T-helper 2 cell treated with Interferon-gamma antibody and Interleukin-4, amounts not matched to agents 100 ng/mL and 5 ng/mL, for 36 hours (primary cell): ENCODE data around the gene KCNK16. TPM values are rescaled to one million over a fixed set of nuclear protein-coding genes. Genes with fewer than 3 reads are reported as not detected.

Experiments
- intact Hi-C: fragments of 100-400 bp; cut with micrococcal nuclease; formaldehyde crosslinking; loops from one replicate; pipeline ENCODE4 v1.15.1; 2023
- total RNA-seq: library from RNA; stranded (reverse); gene quantifications from 2 replicates; pipeline ENCODE4 v1.2.3, GENCODE V29; 2022

Gene KCNK16
- total RNA-seq, 1 donor from 2014 or later: not detected

GRCh38 chr6:39281312-39281980, 41.1 kb downstream of the KCNK16 start:
- intact Hi-C loops: no loop called here

- intact Hi-C loops: no loop called here
These were observed 42.2 kb downstream of the KCNK16 start for GRCh38 chr6:39280247-39280731.

- intact Hi-C loops: no loop called here
These were observed 43.0 kb downstream of the KCNK16 start for GRCh38 chr6:39279539-39279938.

- intact Hi-C loops: no loop called here
These were observed 46.0 kb downstream of the KCNK16 start for GRCh38 chr6:39276379-39276995.

DNA sequence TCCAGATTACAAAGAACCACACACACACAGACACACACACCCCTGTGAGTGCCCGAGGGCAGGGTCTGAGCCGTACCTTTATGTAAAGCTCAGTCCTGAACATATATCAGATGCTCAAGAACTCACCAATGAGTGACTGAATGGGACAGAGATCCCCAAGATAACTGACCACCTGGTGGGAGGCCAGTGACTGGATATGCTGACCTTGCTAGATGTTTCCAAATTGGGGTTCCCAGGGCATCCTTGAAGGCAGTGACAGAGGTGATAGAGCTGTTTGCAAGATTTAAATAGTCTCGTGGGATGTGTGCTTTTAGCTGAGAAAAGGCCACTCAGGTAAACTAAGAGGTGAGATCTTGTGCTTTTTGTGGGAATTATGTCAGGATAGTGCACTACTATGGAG, 47.6 kb downstream of the KCNK16 start:
- intact Hi-C loops: no loop called here

- intact Hi-C loops: no loop called here
These were observed 48.0 kb downstream of the KCNK16 start for GRCh38 chr6:39274471-39274870.

- intact Hi-C loops: no loop called here
These were observed 49.1 kb downstream of the KCNK16 start for GRCh38 chr6:39273406-39273821.

GRCh38 chr6:39269961-39270360, 52.5 kb downstream of the KCNK16 start:
- intact Hi-C loops: no loop called here

GRCh38 chr6:39268721-39269120, 53.8 kb downstream of the KCNK16 start:
- intact Hi-C loops: no loop called here

DNA sequence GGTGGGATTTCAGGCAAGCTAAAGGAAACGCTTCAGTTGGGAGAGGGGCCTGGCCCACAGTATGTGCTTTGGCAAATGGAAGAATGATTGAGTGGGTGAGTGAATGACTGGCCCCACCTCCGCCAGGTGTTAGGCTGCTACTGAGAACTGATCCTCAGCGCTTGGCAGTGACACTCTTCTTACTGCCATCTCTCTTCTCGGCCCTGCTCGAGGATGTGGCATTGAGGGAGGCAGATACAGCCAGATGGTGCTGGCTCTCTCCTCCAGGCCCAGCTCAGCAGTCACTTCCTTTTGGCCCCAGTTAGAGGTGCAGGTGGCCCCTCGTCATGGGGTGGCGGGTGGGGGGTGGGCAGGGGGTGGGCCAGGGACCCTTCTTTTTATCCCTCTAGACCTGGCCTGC, 54.3 kb downstream of the KCNK16 start:
- intact Hi-C loops: no loop called here

DNA sequence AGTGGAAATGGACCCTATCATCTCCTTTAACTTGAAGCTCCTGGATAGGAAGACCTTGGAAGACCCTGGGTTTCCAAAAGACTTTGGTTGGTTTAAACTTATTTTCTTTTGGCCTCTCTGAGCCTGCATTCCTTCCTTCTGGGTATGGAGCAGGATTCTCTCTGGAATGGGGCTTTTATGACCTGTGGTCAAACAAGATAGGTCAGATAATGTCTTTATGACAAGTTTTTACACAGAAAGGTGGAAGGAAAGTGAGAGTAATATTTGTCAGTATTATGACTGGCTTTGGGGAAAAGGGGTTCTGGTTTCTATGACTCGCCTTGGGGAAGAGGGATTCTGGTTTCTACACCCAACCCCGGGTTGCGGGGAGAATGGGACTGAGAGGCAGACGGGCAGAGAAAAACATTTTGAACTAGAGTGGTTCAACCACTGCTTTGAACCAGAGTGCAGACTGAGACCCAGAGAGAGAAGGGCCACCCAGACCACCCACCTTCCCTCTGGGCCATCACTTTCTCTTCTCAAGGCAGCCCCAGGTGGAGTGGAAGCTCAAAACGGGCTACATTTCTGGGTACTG, 55.6 kb downstream of the KCNK16 start:
- intact Hi-C loops: no loop called here

DNA sequence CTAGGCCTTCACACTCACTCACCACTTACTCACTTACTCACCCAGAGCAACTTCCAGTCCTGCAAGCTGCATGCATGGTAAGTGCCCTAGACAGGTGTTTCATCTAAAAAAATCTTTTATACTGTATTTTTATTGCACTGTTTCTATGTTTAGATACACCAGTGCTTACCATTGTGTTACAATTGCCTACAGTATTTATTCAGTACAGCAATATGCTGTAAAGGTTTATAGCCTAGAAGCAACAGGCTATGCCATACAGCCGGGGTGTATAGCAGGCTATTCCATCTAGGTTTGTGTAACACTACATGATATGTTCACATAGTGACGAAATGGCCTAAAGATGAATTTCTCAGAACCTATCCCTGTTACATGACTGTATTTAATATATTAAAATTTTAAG, 56.1 kb downstream of the KCNK16 start:
- intact Hi-C loops: no loop called here

Other genes with a start within 250 kb of the KCNK16 start
- gene SAYSD1, start 207.5 kb downstream of the KCNK16 start, total RNA-seq: 12.4 and 14.8 TPM in 2 replicates
- gene KCNK5, start 93.2 kb downstream of the KCNK16 start, total RNA-seq: 10.9 and 11.0 TPM in 2 replicates
- gene KCNK17, start 8.3 kb downstream of the KCNK16 start, total RNA-seq: not detected in 2 replicates